SK-N-SH treated with all-trans-retinoic acid at 6 μM for 48 hours (cell line): Measurements from ENCODE around the gene PJA2.

ENCODE experiments used
- ATAC-seq: fragments of 200-7000 bp; cut with Tn5 transposase; 3 replicates; pipeline ENCODE4 v1.9.1; 2020; ENCODE audit warnings: mild to moderate bottlenecking, moderate library complexity
- ARNTL ChIP-seq: fragments of 450-650 bp; formaldehyde crosslinking; IDR thresholded peaks from 2 replicates; pipeline ENCODE4 v1.5.0; 2020; ENCODE audit warnings: low read depth, mild to moderate bottlenecking, moderate library complexity, borderline replicate concordance
- BACH2 ChIP-seq: fragments of 250-450 bp; sonication (Bioruptor Pico); IDR thresholded peaks from 2 replicates; pipeline ENCODE4 v1.9.0; 2021; ENCODE audit warnings: mild to moderate bottlenecking, borderline replicate concordance
- CSDC2 ChIP-seq: fragments of 250-450 bp; sonication (Bioruptor Pico); IDR thresholded peaks from 2 replicates; pipeline ENCODE4 v1.5.0; 2020; ENCODE audit warnings: mild to moderate bottlenecking, moderate library complexity
- ESRRG ChIP-seq: fragments of 250-450 bp; sonication (Bioruptor Pico); IDR thresholded peaks from 2 replicates; pipeline ENCODE4 v1.6.1; 2021; ENCODE audit warnings: mild to moderate bottlenecking
- GLIS3 ChIP-seq: fragments of 250-450 bp; sonication (Bioruptor Pico); IDR thresholded peaks from 2 replicates; pipeline ENCODE4 v1.5.0; 2020; ENCODE audit warnings: mild to moderate bottlenecking, moderate library complexity
- ISL1 ChIP-seq: fragments of 250-450 bp; sonication (Bioruptor Pico); IDR thresholded peaks from 2 replicates; pipeline ENCODE4 v2.1.2; 2022; ENCODE audit warnings: mild to moderate bottlenecking, moderate library complexity
- OSR1 ChIP-seq: fragments of 250-450 bp; sonication (Bioruptor Pico); IDR thresholded peaks from 2 replicates; pipeline ENCODE4 v1.8.0; 2022; ENCODE audit warnings: moderate library complexity, mild to moderate bottlenecking, inconsistent platforms
- RARB ChIP-seq: fragments of 250-450 bp; sonication (Bioruptor Pico); IDR thresholded peaks from 2 replicates; pipeline ENCODE4 v1.8.0; 2021; ENCODE audit warnings: mild to moderate bottlenecking, moderate library complexity
- SNAI2 ChIP-seq: fragments of 250-450 bp; sonication (Bioruptor Pico); IDR thresholded peaks from 2 replicates; pipeline ENCODE4 v1.5.0; 2020; ENCODE audit warnings: mild to moderate bottlenecking, moderate library complexity
- TOX ChIP-seq: fragments of 250-450 bp; sonication (Bioruptor Pico); IDR thresholded peaks from 2 replicates; pipeline ENCODE4 v1.8.0; 2021; ENCODE audit warnings: mild to moderate bottlenecking, moderate library complexity, borderline replicate concordance
- ZC3H10 ChIP-seq: fragments of 250-450 bp; sonication (Bioruptor Pico); IDR thresholded peaks from 2 replicates; pipeline ENCODE4 v1.5.1; 2021; ENCODE audit warnings: mild to moderate bottlenecking, moderate library complexity
- ZFP3 ChIP-seq: fragments of 250-450 bp; sonication (Bioruptor Pico); IDR thresholded peaks from 2 replicates; pipeline ENCODE4 v1.5.0; 2020; ENCODE audit warnings: mild to moderate bottlenecking, moderate library complexity
- ZFP30 ChIP-seq: fragments of 450-650 bp; formaldehyde crosslinking; IDR thresholded peaks from 2 replicates; pipeline ENCODE4 v1.5.0; 2022; ENCODE audit warnings: mild to moderate bottlenecking, moderate library complexity
- ZNF565 ChIP-seq: fragments of 450-650 bp; formaldehyde crosslinking; conservative IDR thresholded peaks from 2 replicates; pipeline ENCODE4 v1.5.0; 2020; ENCODE audit warnings: low read depth, mild to moderate bottlenecking, moderate library complexity
- ZNF70 ChIP-seq: fragments of 450-650 bp; formaldehyde crosslinking; IDR thresholded peaks from 2 replicates; pipeline ENCODE4 v1.5.0; 2020; ENCODE audit warnings: mild to moderate bottlenecking, moderate library complexity
- ZNF8 ChIP-seq: fragments of 450-650 bp; formaldehyde crosslinking; IDR thresholded peaks from 2 replicates; pipeline ENCODE4 v1.5.0; 2020; ENCODE audit warnings: mild to moderate bottlenecking, moderate library complexity
- TF ChIP-seq, protein P1 (sequence below): fragments of 250-450 bp; sonication (Bioruptor Pico); IDR thresholded peaks from 2 replicates; pipeline ENCODE4 v1.8.0; 2021; ENCODE audit warnings: low read depth, mild to moderate bottlenecking, moderate library complexity, borderline replicate concordance
- TF ChIP-seq, protein P2 (sequence below): fragments of 250-450 bp; sonication (Bioruptor Pico); IDR thresholded peaks from 2 replicates; pipeline ENCODE4 v1.5.0; 2020; ENCODE audit warnings: mild to moderate bottlenecking, moderate library complexity
- TF ChIP-seq, protein P3 (sequence below): fragments of 250-450 bp; sonication (Bioruptor Pico); IDR thresholded peaks from 2 replicates; pipeline ENCODE4 v1.5.1; 2020; ENCODE audit warnings: low read depth, mild to moderate bottlenecking, moderate library complexity
- TF ChIP-seq, protein P4 (sequence below): fragments of 250-450 bp; sonication (Bioruptor Pico); IDR thresholded peaks from 2 replicates; pipeline ENCODE4 v1.8.0; 2020; ENCODE audit warnings: mild to moderate bottlenecking, moderate library complexity, borderline replicate concordance

PJA2 gene

DNA sequence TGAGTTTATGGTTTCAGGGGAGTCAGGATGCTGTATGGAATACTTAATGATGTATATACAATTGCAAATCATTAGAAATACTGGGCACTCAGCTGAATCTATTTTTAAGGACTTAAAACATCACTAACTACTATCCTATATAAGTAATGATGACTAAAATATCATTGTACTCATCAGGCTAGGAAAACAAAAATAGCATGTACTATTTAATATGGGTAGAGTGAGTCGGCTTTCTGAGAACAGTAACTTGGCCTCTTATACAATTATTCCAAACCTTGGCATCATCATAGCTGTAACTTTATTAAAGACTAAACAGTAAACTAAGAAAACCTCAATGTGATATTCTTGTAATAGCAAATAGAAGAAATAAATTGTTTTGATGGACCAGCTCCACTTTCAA is 94.5 kb downstream of the PJA2 start:
- TF ChIP-seq ZC3H10 (CRISPR knock-in tag): no peak
- TF ChIP-seq OSR1 (CRISPR knock-in tag): no peak
- no peak for ATAC-seq

GRCh38 chr5:109313127-109313526 is 96.6 kb downstream of the PJA2 start:
- no peak for TF ChIP-seq SNAI2 (CRISPR knock-in tag)
- no peak for TF ChIP-seq ZNF565 (CRISPR knock-in tag)
- TF ChIP-seq, protein P1, sequence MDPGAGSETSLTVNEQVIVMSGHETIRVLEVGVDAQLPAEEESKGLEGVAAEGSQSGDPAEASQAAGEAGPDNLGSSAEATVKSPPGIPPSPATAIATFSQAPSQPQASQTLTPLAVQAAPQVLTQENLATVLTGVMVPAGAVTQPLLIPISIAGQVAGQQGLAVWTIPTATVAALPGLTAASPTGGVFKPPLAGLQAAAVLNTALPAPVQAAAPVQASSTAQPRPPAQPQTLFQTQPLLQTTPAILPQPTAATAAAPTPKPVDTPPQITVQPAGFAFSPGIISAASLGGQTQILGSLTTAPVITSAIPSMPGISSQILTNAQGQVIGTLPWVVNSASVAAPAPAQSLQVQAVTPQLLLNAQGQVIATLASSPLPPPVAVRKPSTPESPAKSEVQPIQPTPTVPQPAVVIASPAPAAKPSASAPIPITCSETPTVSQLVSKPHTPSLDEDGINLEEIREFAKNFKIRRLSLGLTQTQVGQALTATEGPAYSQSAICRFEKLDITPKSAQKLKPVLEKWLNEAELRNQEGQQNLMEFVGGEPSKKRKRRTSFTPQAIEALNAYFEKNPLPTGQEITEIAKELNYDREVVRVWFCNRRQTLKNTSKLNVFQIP (CRISPR knock-in tag): no peak
- TF ChIP-seq, protein P2, sequence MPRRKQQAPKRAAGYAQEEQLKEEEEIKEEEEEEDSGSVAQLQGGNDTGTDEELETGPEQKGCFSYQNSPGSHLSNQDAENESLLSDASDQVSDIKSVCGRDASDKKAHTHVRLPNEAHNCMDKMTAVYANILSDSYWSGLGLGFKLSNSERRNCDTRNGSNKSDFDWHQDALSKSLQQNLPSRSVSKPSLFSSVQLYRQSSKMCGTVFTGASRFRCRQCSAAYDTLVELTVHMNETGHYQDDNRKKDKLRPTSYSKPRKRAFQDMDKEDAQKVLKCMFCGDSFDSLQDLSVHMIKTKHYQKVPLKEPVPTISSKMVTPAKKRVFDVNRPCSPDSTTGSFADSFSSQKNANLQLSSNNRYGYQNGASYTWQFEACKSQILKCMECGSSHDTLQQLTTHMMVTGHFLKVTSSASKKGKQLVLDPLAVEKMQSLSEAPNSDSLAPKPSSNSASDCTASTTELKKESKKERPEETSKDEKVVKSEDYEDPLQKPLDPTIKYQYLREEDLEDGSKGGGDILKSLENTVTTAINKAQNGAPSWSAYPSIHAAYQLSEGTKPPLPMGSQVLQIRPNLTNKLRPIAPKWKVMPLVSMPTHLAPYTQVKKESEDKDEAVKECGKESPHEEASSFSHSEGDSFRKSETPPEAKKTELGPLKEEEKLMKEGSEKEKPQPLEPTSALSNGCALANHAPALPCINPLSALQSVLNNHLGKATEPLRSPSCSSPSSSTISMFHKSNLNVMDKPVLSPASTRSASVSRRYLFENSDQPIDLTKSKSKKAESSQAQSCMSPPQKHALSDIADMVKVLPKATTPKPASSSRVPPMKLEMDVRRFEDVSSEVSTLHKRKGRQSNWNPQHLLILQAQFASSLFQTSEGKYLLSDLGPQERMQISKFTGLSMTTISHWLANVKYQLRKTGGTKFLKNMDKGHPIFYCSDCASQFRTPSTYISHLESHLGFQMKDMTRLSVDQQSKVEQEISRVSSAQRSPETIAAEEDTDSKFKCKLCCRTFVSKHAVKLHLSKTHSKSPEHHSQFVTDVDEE (CRISPR knock-in tag): no peak
- TF ChIP-seq ZNF8 (CRISPR knock-in tag): no peak
- TF ChIP-seq CSDC2 (CRISPR knock-in tag): no peak
- TF ChIP-seq, protein P3, sequence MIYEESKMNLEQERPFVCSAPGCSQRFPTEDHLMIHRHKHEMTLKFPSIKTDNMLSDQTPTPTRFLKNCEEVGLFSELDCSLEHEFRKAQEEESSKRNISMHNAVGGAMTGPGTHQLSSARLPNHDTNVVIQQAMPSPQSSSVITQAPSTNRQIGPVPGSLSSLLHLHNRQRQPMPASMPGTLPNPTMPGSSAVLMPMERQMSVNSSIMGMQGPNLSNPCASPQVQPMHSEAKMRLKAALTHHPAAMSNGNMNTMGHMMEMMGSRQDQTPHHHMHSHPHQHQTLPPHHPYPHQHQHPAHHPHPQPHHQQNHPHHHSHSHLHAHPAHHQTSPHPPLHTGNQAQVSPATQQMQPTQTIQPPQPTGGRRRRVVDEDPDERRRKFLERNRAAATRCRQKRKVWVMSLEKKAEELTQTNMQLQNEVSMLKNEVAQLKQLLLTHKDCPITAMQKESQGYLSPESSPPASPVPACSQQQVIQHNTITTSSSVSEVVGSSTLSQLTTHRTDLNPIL: no peak
- TF ChIP-seq ZNF70 (CRISPR knock-in tag): no peak
- TF ChIP-seq ARNTL: no peak
- TF ChIP-seq ZFP3: no peak
- TF ChIP-seq, protein P4, sequence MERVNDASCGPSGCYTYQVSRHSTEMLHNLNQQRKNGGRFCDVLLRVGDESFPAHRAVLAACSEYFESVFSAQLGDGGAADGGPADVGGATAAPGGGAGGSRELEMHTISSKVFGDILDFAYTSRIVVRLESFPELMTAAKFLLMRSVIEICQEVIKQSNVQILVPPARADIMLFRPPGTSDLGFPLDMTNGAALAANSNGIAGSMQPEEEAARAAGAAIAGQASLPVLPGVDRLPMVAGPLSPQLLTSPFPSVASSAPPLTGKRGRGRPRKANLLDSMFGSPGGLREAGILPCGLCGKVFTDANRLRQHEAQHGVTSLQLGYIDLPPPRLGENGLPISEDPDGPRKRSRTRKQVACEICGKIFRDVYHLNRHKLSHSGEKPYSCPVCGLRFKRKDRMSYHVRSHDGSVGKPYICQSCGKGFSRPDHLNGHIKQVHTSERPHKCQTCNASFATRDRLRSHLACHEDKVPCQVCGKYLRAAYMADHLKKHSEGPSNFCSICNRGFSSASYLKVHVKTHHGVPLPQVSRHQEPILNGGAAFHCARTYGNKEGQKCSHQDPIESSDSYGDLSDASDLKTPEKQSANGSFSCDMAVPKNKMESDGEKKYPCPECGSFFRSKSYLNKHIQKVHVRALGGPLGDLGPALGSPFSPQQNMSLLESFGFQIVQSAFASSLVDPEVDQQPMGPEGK (CRISPR knock-in tag): no peak
- TF ChIP-seq GLIS3 (CRISPR knock-in tag): no peak
- TF ChIP-seq RARB (CRISPR knock-in tag): no peak
- TF ChIP-seq ESRRG (CRISPR knock-in tag): no peak
- no peak for TF ChIP-seq BACH2
- TF ChIP-seq ZC3H10 (CRISPR knock-in tag): no peak
- TF ChIP-seq TOX (CRISPR knock-in tag): no peak
- no peak for ATAC-seq

DNA sequence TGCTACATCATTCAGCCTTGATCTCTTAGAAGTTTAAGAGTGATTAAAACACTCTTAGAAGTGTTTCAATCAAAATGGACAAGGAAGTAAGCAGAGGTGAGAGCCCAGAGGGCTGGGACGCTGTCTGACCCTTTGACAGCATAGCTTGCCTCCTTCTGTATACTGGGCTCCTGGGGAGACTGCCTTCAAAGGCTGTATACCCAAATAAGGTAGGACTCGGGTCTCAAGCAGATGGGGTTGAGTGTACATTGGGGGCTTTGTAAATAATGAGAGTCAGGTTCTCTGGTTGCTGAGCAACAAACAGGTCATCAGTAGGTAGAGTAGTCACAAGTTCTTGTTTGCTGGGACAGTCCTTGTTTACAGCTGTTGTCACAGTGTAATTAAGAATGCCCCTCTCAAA is 97.1 kb downstream of the PJA2 start:
- TF ChIP-seq CSDC2 (CRISPR knock-in tag): no peak
- TF ChIP-seq ISL1: no peak
- TF ChIP-seq ESRRG (CRISPR knock-in tag): no peak
- no peak for TF ChIP-seq ZFP30 (CRISPR knock-in tag)
- no peak for TF ChIP-seq ZNF8 (CRISPR knock-in tag)
- no peak for TF ChIP-seq ARNTL
- TF ChIP-seq BACH2: no peak
- TF ChIP-seq RARB (CRISPR knock-in tag): no peak
- TF ChIP-seq, protein P1 (CRISPR knock-in tag): no peak
- TF ChIP-seq, protein P3: no peak
- TF ChIP-seq OSR1 (CRISPR knock-in tag): no peak
- no peak for TF ChIP-seq GLIS3 (CRISPR knock-in tag)
- no peak for TF ChIP-seq SNAI2 (CRISPR knock-in tag)
- TF ChIP-seq TOX (CRISPR knock-in tag): no peak
- no peak for TF ChIP-seq ZFP3
- TF ChIP-seq ZNF565 (CRISPR knock-in tag): no peak
- no peak for TF ChIP-seq ZC3H10 (CRISPR knock-in tag)
- ATAC-seq: no peak
